Lower leg skin (tissue), 4 donors: ENCODE results near the gene ODAD2. TPM values are rescaled to one million over a fixed set of nuclear protein-coding genes. Genes with fewer than 3 reads are reported as not detected.

Source experiments
- DNase-seq, 2 donors: peaks; one replicate each; pipeline ENCODE4 v3.0.0-alpha.2; 2019; ENCODE audit warnings: low spot score in 2 of 2
- H3K4me3 ChIP-seq: fragments of 200-600 bp; sonication (generic); 2 replicates; pipeline ENCODE4 v1.5.1; 2017; ENCODE audit warnings: mild to moderate bottlenecking, low read depth; ENCODE audit not compliant: poor library complexity, severe bottlenecking
- CTCF ChIP-seq, 3 donors: fragments of 450-650 bp; IDR thresholded peaks; one replicate each; pipeline ENCODE4 v1.5.1; 2016; ENCODE audit warnings: antibody characterized with exemption in 3 of 3, mild to moderate bottlenecking in 3 of 3, moderate library complexity in 2 of 3
- POLR2A ChIP-seq, 2 donors: fragments of 450-650 bp; IDR thresholded peaks; one replicate each; pipeline ENCODE4 v1.6.1; 2016 to 2017; ENCODE audit warnings: antibody characterized with exemption in 2 of 2, mild to moderate bottlenecking in 1 of 2, moderate library complexity in 1 of 2
- WGBS, 2 donors: methylation state at CpG; one replicate each; pipeline ENCODE4 v1.1.5; 2018; 5-methylcytosine and 5-hydroxymethylcytosine counted together
- intact Hi-C: fragments of 100-400 bp; cut with DNase I; formaldehyde crosslinking; loops from one replicate; pipeline ENCODE4 v1.15.0; 2023; ENCODE audit warnings: low total_unique reads
- total RNA-seq, 4 donors: library from RNA; depleted of rRNA; stranded (reverse); fragments of >200 nt; gene quantifications; one replicate each; pipeline ENCODE4 v1.1.0, GENCODE V29; 2016

The ODAD2 gene
- total RNA-seq, 4 donors from 2014 or later = 0.10 TPM; not detected in 3

- WGBS, 2 donors = 83 to 86% methylated on average over 3 of the region's 3 CpGs
- intact Hi-C loops = no loop called here
- no peak overlapping the region for H3K4me3 ChIP-seq
- TF ChIP-seq POLR2A (IDR thresholded peaks at IDR 0.05) (no peak), CTCF (IDR thresholded peaks at IDR 0.05) (no peak)
- DNase-seq = no peak
These were observed 107.9 kb downstream of the ODAD2 start for GRCh38 chr10:27890971-27891370.

GRCh38 chr10:27889518-27889917 is 109.4 kb downstream of the ODAD2 start:
- H3K4me3 ChIP-seq = no peak overlapping the region

GRCh38 chr10:27884185-27884641 is 114.7 kb downstream of the ODAD2 start:
- DNase-seq = no peak
- WGBS, 2 donors = 75 to 82% methylated on average over 1 of the region's 1 CpG
- intact Hi-C loops = no loop called here
- TF ChIP-seq POLR2A (IDR thresholded peaks at IDR 0.05) = no peak
- no peak for TF ChIP-seq CTCF (IDR thresholded peaks at IDR 0.05)
- no peak overlapping the region for H3K4me3 ChIP-seq

More at GRCh38 chr10:27889518-27889917, 109.4 kb downstream of the ODAD2 start:
- intact Hi-C loops = no loop called here
- no peak for DNase-seq
- WGBS, 2 donors = 89 to 96% methylated on average over 2 of the region's 2 CpGs
- TF ChIP-seq CTCF (IDR thresholded peaks at IDR 0.05) = no peak
- no peak for TF ChIP-seq POLR2A (IDR thresholded peaks at IDR 0.05)

- WGBS, 2 donors = 74 to 82% methylated on average over 4 of the region's 4 CpGs
- TF ChIP-seq CTCF (IDR thresholded peaks at IDR 0.05) (no peak), POLR2A (IDR thresholded peaks at IDR 0.05) (no peak)
- no peak for DNase-seq
- intact Hi-C loops = no loop called here
- no peak overlapping the region for H3K4me3 ChIP-seq
These were observed 120.6 kb downstream of the ODAD2 start for GRCh38 chr10:27878281-27878680.

GRCh38 chr10:27865221-27865635 is 133.7 kb downstream of the ODAD2 start:
- no peak for DNase-seq
- intact Hi-C loops = no loop called here

More at GRCh38 chr10:27865221-27865635, 133.7 kb downstream of the ODAD2 start:
- no peak overlapping the region for H3K4me3 ChIP-seq
- TF ChIP-seq POLR2A (IDR thresholded peaks at IDR 0.05) (no peak), CTCF (IDR thresholded peaks at IDR 0.05) (no peak)
